ENCODE results near the gene ZNRD2. TPM values are rescaled to one million over a fixed set of nuclear protein-coding genes. Genes with fewer than 3 reads are reported as not detected.
A peak's percentile ranks its signal among the peaks of the same experiment; 100 is the strongest.

The ZNRD2 gene
- total RNA-seq, 1 donor from 2014 or later = 32.2 TPM

DNA sequence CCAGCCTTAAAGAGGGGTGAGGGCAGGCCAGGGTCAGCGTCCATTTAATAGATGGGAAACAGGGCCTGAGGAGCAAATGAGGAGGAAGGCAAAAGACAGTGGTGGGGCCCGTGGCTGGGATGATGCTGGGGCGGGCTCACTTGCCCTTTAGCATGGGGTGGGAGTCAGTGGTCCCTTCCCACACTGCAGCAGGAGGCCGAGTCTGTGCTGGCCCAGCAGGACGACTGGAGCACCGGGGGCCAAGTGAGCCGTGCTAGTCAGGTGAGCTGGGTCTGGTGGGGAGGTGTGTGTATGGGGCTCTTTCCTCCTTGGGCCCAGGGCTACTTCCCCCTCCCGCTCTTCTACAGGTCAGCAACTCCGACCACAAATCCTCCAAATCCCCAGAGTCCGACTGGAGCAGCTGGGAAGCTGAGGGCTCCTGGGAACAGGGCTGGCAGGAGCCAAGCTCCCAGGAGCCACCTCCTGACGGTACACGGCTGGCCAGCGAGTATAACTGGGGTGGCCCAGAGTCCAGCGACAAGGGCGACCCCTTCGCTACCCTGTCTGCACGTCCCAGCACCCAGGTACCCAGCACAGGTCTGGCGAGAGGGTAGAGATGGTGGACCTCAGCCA, 32.6 kb upstream of the ZNRD2 start:
- no peak overlapping the region for H3K4me3 Mint-ChIP-seq
- DNase-seq (ENCODE audit: extremely low spot score, unreplicated experiment) = no peak
- H3K4me1 Mint-ChIP-seq (ENCODE audit: unreplicated experiment) = peaks cover 12% of the 10 kb centered on the region
- no peaks in the 10 kb centered on the region for H3K9me3 Mint-ChIP-seq
- TF ChIP-seq, protein P1, sequence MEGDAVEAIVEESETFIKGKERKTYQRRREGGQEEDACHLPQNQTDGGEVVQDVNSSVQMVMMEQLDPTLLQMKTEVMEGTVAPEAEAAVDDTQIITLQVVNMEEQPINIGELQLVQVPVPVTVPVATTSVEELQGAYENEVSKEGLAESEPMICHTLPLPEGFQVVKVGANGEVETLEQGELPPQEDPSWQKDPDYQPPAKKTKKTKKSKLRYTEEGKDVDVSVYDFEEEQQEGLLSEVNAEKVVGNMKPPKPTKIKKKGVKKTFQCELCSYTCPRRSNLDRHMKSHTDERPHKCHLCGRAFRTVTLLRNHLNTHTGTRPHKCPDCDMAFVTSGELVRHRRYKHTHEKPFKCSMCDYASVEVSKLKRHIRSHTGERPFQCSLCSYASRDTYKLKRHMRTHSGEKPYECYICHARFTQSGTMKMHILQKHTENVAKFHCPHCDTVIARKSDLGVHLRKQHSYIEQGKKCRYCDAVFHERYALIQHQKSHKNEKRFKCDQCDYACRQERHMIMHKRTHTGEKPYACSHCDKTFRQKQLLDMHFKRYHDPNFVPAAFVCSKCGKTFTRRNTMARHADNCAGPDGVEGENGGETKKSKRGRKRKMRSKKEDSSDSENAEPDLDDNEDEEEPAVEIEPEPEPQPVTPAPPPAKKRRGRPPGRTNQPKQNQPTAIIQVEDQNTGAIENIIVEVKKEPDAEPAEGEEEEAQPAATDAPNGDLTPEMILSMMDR (conservative IDR thresholded peaks at IDR 0.05) = no peak
- H3K27ac Mint-ChIP-seq = no peak overlapping the region
- peaks cover 8% of the 10 kb centered on the region for H3K36me3 Mint-ChIP-seq
- peaks cover 4% of the 10 kb centered on the region for H3K27me3 Mint-ChIP-seq

DNA sequence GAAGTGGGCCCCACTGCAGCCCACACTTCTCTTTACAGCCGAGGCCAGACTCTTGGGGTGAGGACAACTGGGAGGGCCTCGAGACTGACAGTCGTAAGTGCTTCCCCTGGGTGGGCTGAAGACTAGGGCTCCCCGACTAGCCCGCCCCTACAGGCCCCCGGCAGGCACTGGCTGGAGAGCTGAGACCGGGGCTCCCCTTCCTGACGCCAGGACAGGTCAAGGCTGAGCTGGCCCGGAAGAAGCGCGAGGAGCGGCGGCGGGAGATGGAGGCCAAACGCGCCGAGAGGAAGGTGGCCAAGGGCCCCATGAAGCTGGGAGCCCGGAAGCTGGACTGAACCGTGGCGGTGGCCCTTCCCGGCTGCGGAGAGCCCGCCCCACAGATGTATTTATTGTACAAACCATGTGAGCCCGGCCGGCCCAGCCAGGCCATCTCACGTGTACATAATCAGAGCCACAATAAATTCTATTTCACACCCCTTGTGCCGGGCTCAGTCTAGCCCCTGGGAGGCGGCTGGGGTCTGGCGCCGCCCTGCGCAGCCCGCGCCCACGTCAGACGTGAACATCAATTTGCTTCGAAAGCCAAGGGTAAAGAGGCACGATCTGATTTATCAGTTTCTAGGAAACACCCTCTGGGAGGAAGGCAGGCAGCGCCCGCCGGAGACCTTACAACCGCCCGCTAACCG, 31.9 kb upstream of the ZNRD2 start:
- H3K4me3 Mint-ChIP-seq = peak overlapping the region; percentile 45
- H3K27ac Mint-ChIP-seq = no peak overlapping the region

DNA sequence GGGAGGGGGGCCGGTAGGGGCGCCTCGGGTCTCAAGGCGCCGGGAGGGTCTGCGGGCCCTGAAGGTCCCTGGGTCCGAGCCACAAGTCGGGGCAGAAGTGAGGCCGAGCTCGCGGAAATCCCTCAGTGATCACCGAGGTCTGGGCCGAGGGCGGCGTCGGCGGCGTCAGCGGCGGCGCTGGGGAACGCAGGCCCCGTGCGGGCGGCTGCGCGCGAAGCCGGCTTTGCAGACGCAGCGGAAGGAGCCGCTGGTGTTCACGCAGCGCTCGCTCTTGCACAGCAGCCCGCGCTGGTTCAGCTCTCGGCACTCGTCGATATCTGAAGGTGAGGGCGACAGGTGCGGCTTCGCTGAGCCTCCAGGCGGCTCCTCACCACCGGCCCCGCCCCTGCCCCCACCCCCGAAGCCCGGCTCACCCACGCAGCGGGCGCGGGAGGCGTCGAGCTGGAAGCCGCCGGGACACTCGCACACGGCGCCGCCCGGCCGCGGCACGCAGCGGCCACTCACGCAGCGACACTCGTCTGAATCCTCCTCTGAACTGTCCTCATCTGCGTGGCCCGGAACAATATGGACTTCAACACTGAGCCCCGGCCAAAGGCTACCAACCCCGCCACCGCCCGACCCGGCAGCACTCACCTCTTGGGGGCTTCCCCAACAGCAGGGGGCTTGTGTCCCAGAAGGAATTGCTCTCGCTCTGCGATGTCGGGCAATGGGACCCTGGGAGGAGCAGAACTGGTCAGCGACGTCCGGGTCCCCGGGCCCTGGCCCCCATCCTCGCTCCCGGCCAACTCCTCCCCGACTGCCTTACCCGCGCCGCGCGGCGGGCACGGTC, 31.1 kb upstream of the ZNRD2 start:
- Mint-ChIP-seq H3K4me3 (no peak overlapping the region), H3K27me3 (peaks cover 4% of the 10 kb centered on the region), H3K27ac (no peak overlapping the region), H3K36me3 (peaks cover 10% of the 10 kb centered on the region), H3K4me1 (ENCODE audit: unreplicated experiment) (peaks cover 16% of the 10 kb centered on the region), H3K9me3 (no peaks in the 10 kb centered on the region)
- TF ChIP-seq, protein P1 (conservative IDR thresholded peaks at IDR 0.05) = no peak
- DNase-seq (ENCODE audit: extremely low spot score, unreplicated experiment) = no peak

More for the DNA sequence above, 31.9 kb upstream of the ZNRD2 start:
- Mint-ChIP-seq H3K36me3 (peaks cover 10% of the 10 kb centered on the region), H3K9me3 (no peaks in the 10 kb centered on the region), H3K27me3 (peaks cover 4% of the 10 kb centered on the region), H3K4me1 (ENCODE audit: unreplicated experiment) (peaks cover 12% of the 10 kb centered on the region)
- TF ChIP-seq, protein P1 (conservative IDR thresholded peaks at IDR 0.05) = no peak
- no peak for DNase-seq (ENCODE audit: extremely low spot score, unreplicated experiment)

DNA sequence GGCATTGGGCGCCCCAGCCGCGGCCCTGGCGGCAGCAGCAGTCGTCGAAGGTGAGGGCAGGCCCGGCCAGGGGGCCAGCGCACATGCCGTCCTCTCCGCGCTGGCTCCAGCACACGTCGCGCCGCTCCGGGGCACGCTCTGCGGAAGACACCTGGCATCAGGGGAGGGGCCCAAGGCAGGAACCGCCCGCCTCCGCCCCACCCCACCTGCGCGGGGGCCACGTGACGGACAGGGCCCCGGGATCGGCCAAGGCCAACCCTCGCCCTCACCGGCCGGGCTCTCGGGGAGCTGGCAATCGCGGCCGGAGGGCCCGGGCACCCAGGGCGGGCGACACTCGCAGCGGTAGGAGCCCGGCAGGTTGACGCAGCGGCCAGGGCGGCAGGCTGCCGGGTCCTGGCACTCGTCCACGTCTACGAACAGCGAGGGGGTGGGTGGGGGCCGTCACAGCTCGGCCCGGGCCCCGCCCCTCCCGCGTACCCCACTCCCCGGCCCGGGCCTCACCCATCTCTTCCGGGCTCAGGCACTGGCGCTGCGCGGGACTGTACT, 30.5 kb upstream of the ZNRD2 start:
- peak overlapping the region; percentile 84 for H3K4me3 Mint-ChIP-seq
- peaks cover 7% of the 10 kb centered on the region for H3K36me3 Mint-ChIP-seq
- H3K27ac Mint-ChIP-seq = peak overlapping the region; percentile 72

More for the DNA sequence above, 30.5 kb upstream of the ZNRD2 start:
- no peak for DNase-seq (ENCODE audit: extremely low spot score, unreplicated experiment)
- Mint-ChIP-seq H3K4me1 (ENCODE audit: unreplicated experiment) (peaks cover 20% of the 10 kb centered on the region), H3K9me3 (no peaks in the 10 kb centered on the region), H3K27me3 (peaks cover 4% of the 10 kb centered on the region)
- TF ChIP-seq, protein P1 (conservative IDR thresholded peaks at IDR 0.05) = no peak

All from type B pancreatic cell (in vitro differentiated cells).